GM18526 (cell line): Measurements from ENCODE around the gene DDX49.

Source experiments
- POLR2A ChIP-seq: IDR thresholded peaks from 3 replicates; pipeline ENCODE4 v1.6.1; 2011; ENCODE audit not compliant: insufficient read length; ENCODE audit errors: extremely low read depth

DDX49 gene

DNA sequence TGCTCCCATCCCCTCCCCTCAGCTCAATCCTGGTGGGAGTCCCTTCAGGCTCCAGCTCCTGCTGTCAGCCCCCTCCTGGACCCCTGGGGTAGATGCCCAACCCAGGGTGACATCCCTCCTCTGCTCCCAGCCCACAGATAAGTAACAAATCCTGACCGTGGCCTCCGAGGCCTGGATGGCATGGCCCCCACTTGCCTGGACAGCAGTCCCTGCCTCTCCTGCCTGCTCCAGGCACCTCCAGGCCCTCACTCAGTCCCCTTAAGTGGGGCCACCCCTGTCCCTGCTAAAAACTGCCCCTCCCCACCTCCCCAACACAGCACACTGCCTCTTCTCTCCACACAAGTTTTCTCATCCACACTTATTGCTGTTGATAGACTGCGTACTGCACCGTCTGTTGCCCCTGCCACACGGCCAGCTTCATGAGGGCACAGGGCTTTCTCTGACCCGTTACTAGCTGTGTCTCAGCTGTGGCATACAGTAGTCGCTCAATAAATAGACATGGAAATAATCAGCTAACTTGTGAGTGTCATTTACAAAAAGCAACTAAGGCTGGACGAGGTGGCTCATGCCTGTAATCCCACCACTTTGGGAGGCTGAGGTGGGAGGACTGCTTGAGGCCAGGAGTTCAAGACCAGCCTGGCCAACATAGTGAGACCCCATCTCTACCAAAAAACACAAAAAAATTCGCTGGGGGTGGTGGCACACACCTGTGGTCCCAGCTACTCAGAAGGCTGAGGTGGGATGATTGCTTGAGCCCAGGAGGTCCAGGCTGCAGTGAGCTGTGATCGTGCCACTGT, 29.4 kb upstream of the DDX49 start:
- TF ChIP-seq POLR2A = no peak

GRCh38 chr19:18893587-18894253, 25.8 kb upstream of the DDX49 start:
- TF ChIP-seq POLR2A = no peak

GRCh38 chr19:18894254-18895037, 25.1 kb upstream of the DDX49 start:
- TF ChIP-seq POLR2A = no peak

GRCh38 chr19:18895038-18895823, 24.3 kb upstream of the DDX49 start:
- no peak for TF ChIP-seq POLR2A

DNA sequence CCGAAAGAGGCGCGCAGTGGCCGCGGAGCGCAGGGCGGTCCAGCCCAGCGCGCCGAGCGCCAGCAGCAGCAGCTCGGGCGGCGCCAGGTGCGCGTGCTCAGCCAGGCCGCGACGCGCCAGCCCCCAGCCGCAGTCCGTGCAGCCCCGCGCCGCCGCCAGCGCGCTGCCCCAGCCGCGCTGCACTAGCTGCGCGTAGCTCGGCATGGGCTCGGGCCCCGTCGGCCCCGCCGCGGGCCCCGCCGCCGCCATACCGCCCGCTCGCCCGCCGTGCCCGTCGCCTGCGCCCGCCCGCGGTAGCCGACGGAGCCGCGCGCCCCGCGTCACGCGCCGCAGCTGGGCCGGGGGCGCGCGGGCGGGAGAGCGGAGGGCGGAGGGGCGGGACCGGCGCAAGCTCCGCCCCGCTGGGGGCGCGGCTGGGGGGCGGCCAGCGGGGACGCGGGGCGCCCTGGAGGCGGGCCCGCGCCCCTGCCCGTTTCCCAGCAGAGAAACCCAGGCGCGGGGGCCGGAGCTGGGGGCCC, 23.6 kb upstream of the DDX49 start, which contains the start of gene CERS1:
TSS of gene CERS1 (minus strand) at position 335 of the 518 bp plus-strand sequence. CDS start at position 249, 86 bp downstream.
- TF ChIP-seq POLR2A = no peak

GRCh38 chr19:18896421-18896841, 23.1 kb upstream of the DDX49 start:
- TF ChIP-seq POLR2A = no peak

- TF ChIP-seq POLR2A = no peak
Measured at GRCh38 chr19:18897094-18898029, 22.2 kb upstream of the DDX49 start.

- no peak for TF ChIP-seq POLR2A
Measured at GRCh38 chr19:18898081-18898606, 21.4 kb upstream of the DDX49 start.

GRCh38 chr19:18898607-18899408, 20.7 kb upstream of the DDX49 start:
- no peak for TF ChIP-seq POLR2A

- TF ChIP-seq POLR2A = no peak
Measured at GRCh38 chr19:18899624-18900560, 19.6 kb upstream of the DDX49 start.

GRCh38 chr19:18900700-18901481, 18.6 kb upstream of the DDX49 start:
- TF ChIP-seq POLR2A = no peak
